ENCODE data around the gene MRPL44. TPM values are rescaled to one million over a fixed set of nuclear protein-coding genes. Genes with fewer than 3 reads are reported as not detected.

The MRPL44 gene
- total RNA-seq, 1 donor from 2014 or later, result 27.3 TPM

DNA sequence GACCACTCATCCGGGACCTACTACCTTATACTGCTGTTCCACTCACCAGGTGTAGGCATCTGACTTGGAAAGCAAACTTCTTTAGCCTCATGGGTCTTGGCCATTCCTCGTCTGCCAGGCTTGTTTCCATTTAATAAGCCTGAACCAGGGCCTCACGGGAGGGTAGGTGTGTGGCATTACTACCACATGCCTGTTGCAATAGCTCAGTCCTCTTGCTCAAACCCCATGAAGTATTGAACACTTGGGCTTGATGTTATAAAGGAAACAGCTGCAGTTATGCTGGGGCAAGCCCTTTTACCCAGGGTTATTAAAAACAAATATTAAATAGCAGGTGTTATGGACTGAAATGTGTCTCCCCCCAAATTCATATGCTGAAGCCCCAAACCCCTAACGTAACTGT, 21.2 kb downstream of the MRPL44 start:
- TF ChIP-seq, protein P1, sequence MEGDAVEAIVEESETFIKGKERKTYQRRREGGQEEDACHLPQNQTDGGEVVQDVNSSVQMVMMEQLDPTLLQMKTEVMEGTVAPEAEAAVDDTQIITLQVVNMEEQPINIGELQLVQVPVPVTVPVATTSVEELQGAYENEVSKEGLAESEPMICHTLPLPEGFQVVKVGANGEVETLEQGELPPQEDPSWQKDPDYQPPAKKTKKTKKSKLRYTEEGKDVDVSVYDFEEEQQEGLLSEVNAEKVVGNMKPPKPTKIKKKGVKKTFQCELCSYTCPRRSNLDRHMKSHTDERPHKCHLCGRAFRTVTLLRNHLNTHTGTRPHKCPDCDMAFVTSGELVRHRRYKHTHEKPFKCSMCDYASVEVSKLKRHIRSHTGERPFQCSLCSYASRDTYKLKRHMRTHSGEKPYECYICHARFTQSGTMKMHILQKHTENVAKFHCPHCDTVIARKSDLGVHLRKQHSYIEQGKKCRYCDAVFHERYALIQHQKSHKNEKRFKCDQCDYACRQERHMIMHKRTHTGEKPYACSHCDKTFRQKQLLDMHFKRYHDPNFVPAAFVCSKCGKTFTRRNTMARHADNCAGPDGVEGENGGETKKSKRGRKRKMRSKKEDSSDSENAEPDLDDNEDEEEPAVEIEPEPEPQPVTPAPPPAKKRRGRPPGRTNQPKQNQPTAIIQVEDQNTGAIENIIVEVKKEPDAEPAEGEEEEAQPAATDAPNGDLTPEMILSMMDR (IDR thresholded peaks at IDR 0.05; ENCODE audit: unreplicated experiment), result no peak
- no peaks in the 10 kb centered on the region for H3K9me3 Mint-ChIP-seq
- DNase-seq (ENCODE audit: low spot score in 2 of 2, unreplicated experiment in 2 of 2), result no peak
- H3K4me1 Mint-ChIP-seq, result no peaks in the 10 kb centered on the region
- H3K27me3 Mint-ChIP-seq (ENCODE audit: low read depth), result no peaks in the 10 kb centered on the region
- H3K4me3 Mint-ChIP-seq, result no peak overlapping the region
- no peak overlapping the region for H3K27ac Mint-ChIP-seq
- H3K36me3 Mint-ChIP-seq, result no peaks in the 10 kb centered on the region

DNA sequence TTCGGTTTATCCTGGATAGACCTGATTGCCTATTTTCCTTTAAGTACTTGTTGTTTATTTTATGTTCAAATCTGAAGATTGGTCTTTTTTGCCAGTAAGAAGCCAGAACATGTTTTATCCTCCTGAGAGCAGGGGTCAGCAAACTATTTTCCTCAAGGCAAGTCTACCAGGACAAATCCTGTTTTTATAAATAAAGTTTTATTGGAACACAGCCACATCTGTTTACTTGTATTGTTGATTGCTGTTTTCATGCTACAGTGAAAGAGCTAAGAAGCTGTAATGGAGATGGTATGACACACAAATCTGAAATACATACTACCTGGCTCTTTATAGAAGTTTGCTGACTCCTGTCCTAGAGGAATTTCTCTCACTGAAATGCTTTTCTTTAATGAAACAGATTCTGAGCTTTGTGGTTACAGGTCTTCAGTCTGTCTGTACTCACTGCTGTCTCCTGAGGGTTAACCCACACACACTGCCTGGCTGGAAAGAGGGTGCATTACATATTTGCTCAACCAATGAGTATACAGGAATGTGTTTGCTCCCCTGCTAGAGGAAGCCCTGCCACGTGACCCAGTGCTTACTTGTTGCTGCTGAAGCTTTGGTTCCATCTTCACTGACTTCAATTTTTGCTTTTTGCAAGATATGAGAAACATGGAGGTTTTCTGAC, 22.6 kb downstream of the MRPL44 start:
- TF ChIP-seq, protein P1 (IDR thresholded peaks at IDR 0.05; ENCODE audit: unreplicated experiment), result no peak
- H3K36me3 Mint-ChIP-seq, result no peaks in the 10 kb centered on the region
- no peaks in the 10 kb centered on the region for H3K4me1 Mint-ChIP-seq
- no peaks in the 10 kb centered on the region for H3K27me3 Mint-ChIP-seq (ENCODE audit: low read depth)
- H3K27ac Mint-ChIP-seq, result no peak overlapping the region
- no peaks in the 10 kb centered on the region for H3K9me3 Mint-ChIP-seq
- no peak overlapping the region for H3K4me3 Mint-ChIP-seq
- no peak for DNase-seq (ENCODE audit: low spot score in 2 of 2, unreplicated experiment in 2 of 2)

DNA sequence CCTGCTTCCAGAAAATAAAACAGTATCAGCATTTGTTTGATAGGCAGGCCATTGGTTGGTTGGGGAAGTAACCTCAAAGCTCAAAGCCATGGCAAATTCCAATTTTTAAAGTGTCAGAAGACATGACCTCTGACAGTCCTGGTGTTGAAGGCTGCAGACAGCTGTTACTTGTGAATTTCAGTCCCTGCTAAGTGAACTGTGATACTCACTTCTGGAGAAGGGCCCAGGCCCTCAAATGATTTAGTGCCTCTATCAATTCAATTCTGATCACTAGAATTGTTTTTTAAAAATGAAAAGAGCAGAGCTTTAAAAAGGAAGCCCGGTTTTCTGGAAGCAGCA, 23.1 kb downstream of the MRPL44 start:
- Mint-ChIP-seq H3K9me3 (no peaks in the 10 kb centered on the region), H3K4me1 (no peaks in the 10 kb centered on the region), H3K27me3 (ENCODE audit: low read depth) (no peaks in the 10 kb centered on the region), H3K36me3 (no peaks in the 10 kb centered on the region), H3K4me3 (no peak overlapping the region), H3K27ac (no peak overlapping the region)
- TF ChIP-seq, protein P1 (IDR thresholded peaks at IDR 0.05; ENCODE audit: unreplicated experiment), result no peak
- no peak for DNase-seq (ENCODE audit: low spot score in 2 of 2, unreplicated experiment in 2 of 2)

DNA sequence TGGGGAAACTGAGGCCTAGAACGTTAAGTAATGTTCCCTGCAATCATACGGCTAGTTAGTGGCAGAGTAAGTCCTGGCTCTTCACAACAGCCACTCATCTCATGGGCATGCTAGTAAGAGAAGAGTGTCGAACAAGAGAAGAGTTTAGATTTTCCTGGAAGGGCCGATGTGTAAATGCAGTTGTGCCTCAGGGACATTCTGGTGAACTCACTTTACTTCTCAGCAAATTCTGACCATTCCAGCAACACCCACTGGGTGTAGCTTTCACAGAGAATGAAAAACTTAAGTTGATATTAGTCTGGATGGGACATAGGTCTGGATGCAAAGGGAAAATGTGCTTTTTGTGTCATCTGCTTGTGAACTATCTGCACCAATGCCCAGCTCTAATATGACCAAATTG, 23.5 kb downstream of the MRPL44 start:
- TF ChIP-seq, protein P1 (IDR thresholded peaks at IDR 0.05; ENCODE audit: unreplicated experiment), result no peak
- Mint-ChIP-seq H3K27ac (no peak overlapping the region), H3K27me3 (ENCODE audit: low read depth) (peaks cover under 1% of the 10 kb centered on the region), H3K9me3 (no peaks in the 10 kb centered on the region), H3K4me1 (no peaks in the 10 kb centered on the region), H3K36me3 (no peaks in the 10 kb centered on the region), H3K4me3 (no peak overlapping the region)
- DNase-seq (ENCODE audit: low spot score in 2 of 2, unreplicated experiment in 2 of 2), result no peak

DNA sequence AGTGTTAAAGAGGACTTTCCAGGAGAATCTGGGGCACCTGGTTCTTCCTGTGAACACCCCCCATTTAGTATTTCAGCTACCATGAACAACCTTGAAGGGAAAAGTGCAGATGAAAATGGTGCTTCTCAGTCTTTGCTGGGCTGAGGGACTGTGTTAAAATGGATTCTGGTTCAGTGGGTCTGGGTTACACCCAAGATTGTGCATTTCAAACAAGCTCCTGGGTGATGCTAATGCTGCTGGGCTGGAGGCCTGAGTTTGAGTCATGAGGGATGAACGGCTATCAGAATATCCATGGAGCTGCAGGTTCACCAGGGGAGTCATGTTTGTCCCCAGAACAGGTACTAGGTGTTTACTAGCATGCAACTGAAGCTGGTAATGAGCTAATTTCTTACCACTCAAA, 24.0 kb downstream of the MRPL44 start:
- Mint-ChIP-seq H3K27me3 (ENCODE audit: low read depth) (peaks cover 2% of the 10 kb centered on the region), H3K4me3 (no peak overlapping the region), H3K4me1 (no peaks in the 10 kb centered on the region), H3K9me3 (no peaks in the 10 kb centered on the region), H3K27ac (no peak overlapping the region), H3K36me3 (no peaks in the 10 kb centered on the region)
- DNase-seq (ENCODE audit: low spot score in 2 of 2, unreplicated experiment in 2 of 2), result no peak
- TF ChIP-seq, protein P1 (IDR thresholded peaks at IDR 0.05; ENCODE audit: unreplicated experiment), result no peak

All from mesothelial cell of epicardium (in vitro differentiated cells).